ENCODE data around the gene IFNW1. TPM values are rescaled to one million over a fixed set of nuclear protein-coding genes. Genes with fewer than 3 reads are reported as not detected.
"Not testable (repeated sequence)": the region's sequence is repeated elsewhere in the genome, so short reads cannot be mapped to it uniquely, and the experiment has no call there.

IFNW1 gene
- total RNA-seq, 2 experiments from 2014 or later: not detected

DNA sequence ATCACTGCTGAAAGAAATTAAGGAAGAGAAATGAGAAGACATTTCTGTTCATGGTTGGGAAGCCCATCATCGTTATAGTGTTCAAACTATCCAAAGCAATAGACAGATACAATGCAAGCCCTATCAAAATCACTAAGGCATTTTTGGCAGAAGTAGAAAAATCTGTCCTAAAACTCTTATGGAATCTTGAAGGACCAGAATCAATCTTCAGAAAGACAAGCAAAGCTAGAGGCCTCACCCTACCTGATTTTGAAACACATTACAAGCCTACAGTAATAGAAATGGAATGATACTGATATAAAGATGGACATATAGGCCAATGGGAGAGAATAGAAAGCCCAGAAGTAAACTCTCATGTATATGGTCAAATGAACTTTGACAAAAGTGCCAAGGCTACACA is 29.7 kb upstream of the IFNW1 start:
- DNase-seq (no peak), ATAC-seq (no peak)
- Mint-ChIP-seq H3K36me3 (ENCODE audit: low read depth) (no peaks in the 10 kb centered on the region), H3K4me3 (no peak overlapping the region), H3K27ac (no peak overlapping the region), H3K9me3 (no peaks in the 10 kb centered on the region), H3K4me1 (ENCODE audit: low read depth) (no peaks in the 10 kb centered on the region), H3K27me3 (no peaks in the 10 kb centered on the region)
- intact Hi-C loops (cut with micrococcal nuclease): no loop called here
- POLR2A ChIA-PET: no interaction called here
- TF ChIP-seq, protein P1, sequence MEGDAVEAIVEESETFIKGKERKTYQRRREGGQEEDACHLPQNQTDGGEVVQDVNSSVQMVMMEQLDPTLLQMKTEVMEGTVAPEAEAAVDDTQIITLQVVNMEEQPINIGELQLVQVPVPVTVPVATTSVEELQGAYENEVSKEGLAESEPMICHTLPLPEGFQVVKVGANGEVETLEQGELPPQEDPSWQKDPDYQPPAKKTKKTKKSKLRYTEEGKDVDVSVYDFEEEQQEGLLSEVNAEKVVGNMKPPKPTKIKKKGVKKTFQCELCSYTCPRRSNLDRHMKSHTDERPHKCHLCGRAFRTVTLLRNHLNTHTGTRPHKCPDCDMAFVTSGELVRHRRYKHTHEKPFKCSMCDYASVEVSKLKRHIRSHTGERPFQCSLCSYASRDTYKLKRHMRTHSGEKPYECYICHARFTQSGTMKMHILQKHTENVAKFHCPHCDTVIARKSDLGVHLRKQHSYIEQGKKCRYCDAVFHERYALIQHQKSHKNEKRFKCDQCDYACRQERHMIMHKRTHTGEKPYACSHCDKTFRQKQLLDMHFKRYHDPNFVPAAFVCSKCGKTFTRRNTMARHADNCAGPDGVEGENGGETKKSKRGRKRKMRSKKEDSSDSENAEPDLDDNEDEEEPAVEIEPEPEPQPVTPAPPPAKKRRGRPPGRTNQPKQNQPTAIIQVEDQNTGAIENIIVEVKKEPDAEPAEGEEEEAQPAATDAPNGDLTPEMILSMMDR (IDR thresholded peaks at IDR 0.05): no peak
- CTCF ChIA-PET: no interaction called here

DNA sequence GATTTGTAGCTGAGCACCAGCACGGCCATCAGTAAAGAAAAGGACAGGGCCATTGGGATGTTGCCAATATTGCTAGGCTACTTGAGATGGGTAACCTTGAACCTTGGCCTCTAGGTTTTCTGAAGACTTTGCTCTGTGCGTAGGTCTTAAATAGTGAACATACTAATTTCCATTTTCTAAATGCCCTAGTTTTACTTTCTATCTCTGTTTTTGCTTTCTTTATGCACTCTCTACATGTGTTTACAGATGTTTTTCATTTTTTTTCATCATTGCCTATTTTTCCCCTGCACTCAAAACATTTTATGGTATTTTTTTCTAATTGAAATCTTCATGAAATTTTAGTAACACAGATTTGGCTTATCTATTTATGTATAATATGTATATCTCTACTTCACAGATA is 24.9 kb upstream of the IFNW1 start, which contains the start of gene IFNA21:
TSS of gene IFNA21 (minus strand) at position 101 of the 400 bp plus-strand sequence. CDS start at position 53, 48 bp downstream.
- H3K27ac Mint-ChIP-seq; H3K27me3 Mint-ChIP-seq; H3K36me3 Mint-ChIP-seq (ENCODE audit: low read depth); DNase-seq; intact Hi-C loops (cut with micrococcal nuclease); H3K9me3 Mint-ChIP-seq; H3K4me3 Mint-ChIP-seq; ATAC-seq; POLR2A ChIA-PET: not testable (repeated sequence)
- H3K4me1 Mint-ChIP-seq (ENCODE audit: low read depth): peaks cover 10% of the 10 kb centered on the region
- CTCF ChIA-PET: interaction anchor here (1.1 to 2.0 kb wide), 2 partner anchors 16 to 29 kb away, joined by 4 to 6 read pairs; no protein-coding TSS in a partner anchor

DNA sequence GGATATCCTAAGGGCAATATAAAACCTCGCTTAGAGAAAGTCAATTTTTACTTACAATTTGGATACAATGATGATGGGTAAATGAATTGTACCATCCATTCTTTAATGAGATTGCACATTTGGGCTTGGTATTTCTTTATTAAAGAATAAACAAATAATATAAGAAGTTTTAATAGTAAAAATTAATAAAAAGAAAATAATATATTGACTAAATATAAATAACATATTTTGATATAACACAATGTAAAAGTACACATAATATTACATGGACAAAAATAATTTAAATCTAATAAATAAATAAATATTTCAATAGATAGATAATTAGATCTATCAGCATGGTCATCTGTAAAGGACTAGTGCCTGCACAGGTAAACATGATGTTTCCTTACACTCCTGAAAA is 23.9 kb upstream of the IFNW1 start:
- Mint-ChIP-seq H3K27ac (no peak overlapping the region), H3K36me3 (ENCODE audit: low read depth) (no peaks in the 10 kb centered on the region), H3K4me3 (no peak overlapping the region), H3K4me1 (ENCODE audit: low read depth) (peaks cover 18% of the 10 kb centered on the region), H3K9me3 (no peaks in the 10 kb centered on the region), H3K27me3 (no peaks in the 10 kb centered on the region)
- intact Hi-C loops (cut with micrococcal nuclease): no loop called here
- ChIA-PET CTCF (no interaction called here), POLR2A (no interaction called here)
- ATAC-seq (no peak), DNase-seq (no peak)
- TF ChIP-seq, protein P1 (IDR thresholded peaks at IDR 0.05): no peak

DNA sequence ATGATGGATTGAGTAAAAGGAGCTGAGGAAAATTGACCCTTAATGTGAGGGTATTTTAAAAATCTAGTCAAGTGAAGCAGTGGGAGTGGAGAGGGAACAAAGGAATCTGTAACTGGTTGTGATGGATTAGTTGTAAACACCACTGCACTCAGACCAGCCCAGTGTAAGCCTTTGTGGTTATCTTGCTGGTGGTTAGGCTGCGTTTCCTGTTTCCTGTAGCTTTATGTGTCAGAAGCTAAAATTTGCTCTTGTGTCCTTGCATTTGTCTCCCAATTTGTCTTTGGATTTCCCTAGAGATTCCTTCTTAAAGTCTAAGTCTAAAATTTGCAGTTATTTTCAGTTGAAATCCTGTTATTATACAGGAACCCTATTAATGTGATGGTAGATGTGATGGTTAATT is 18.5 kb upstream of the IFNW1 start:
- H3K36me3 Mint-ChIP-seq (ENCODE audit: low read depth): no peaks in the 10 kb centered on the region
- intact Hi-C loops (cut with micrococcal nuclease): no loop called here
- H3K27ac Mint-ChIP-seq: no peak overlapping the region
- H3K4me1 Mint-ChIP-seq (ENCODE audit: low read depth): peaks cover 28% of the 10 kb centered on the region
- ChIA-PET CTCF (interaction anchor here (0.9 to 2.1 kb wide), 5 partner anchors 9 to 49 kb away, joined by 3 to 10 read pairs (median 3); no protein-coding TSS in a partner anchor), POLR2A (no interaction called here)
- peak; percentile 61 for ATAC-seq
- H3K9me3 Mint-ChIP-seq: no peaks in the 10 kb centered on the region
- TF ChIP-seq, protein P1 (IDR thresholded peaks at IDR 0.05): no peak
- peak; percentile 66 for DNase-seq
- H3K27me3 Mint-ChIP-seq: no peaks in the 10 kb centered on the region
- H3K4me3 Mint-ChIP-seq: no peak overlapping the region

DNA sequence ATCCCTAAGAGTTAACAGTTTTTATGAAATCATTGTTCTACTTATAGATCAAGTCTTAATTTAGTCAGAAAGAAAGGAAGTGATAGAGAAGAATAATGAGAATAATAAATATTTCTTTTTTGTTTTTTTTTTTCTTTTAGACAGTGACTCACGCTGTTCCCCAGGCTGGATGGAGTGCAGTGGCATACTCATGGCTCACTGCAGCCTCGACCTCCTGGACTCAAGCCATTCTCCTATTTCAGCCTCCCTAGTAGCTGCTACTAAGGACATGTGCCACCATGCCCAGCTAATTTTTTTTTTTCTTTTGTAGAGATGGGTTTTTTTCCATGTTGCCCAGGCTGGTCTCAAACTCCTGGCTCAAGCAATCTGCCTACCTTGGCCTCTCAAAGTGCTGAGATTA is 13.9 kb upstream of the IFNW1 start:
- H3K27ac Mint-ChIP-seq: no peak overlapping the region
- no peaks in the 10 kb centered on the region for H3K36me3 Mint-ChIP-seq (ENCODE audit: low read depth)
- H3K4me1 Mint-ChIP-seq (ENCODE audit: low read depth): peaks cover 16% of the 10 kb centered on the region
- ChIA-PET CTCF (interaction anchor here (1.1 to 1.9 kb wide), 2 partner anchors 40 to 174 kb away, joined by 3 to 10 read pairs; no protein-coding TSS in a partner anchor), POLR2A (no interaction called here)
- H3K9me3 Mint-ChIP-seq: no peaks in the 10 kb centered on the region
- TF ChIP-seq, protein P1 (IDR thresholded peaks at IDR 0.05): no peak
- H3K27me3 Mint-ChIP-seq: no peaks in the 10 kb centered on the region
- ATAC-seq (no peak), DNase-seq (no peak)
- intact Hi-C loops (cut with micrococcal nuclease): no loop called here
- no peak overlapping the region for H3K4me3 Mint-ChIP-seq

Measured in activated CD8-positive, alpha-beta T cell treated with anti-CD3 and anti-CD28 coated beads for 36 hours (primary cell).